ENCODE measurements around the gene PITPNM2. TPM values are rescaled to one million over a fixed set of nuclear protein-coding genes. Genes with fewer than 3 reads are reported as not detected.
A peak's percentile ranks its signal among the peaks of the same experiment; 100 is the strongest.

Gene PITPNM2
- total RNA-seq, result 10 to 100 TPM; 10.4 to 24.4 (median 13.3) TPM

DNA sequence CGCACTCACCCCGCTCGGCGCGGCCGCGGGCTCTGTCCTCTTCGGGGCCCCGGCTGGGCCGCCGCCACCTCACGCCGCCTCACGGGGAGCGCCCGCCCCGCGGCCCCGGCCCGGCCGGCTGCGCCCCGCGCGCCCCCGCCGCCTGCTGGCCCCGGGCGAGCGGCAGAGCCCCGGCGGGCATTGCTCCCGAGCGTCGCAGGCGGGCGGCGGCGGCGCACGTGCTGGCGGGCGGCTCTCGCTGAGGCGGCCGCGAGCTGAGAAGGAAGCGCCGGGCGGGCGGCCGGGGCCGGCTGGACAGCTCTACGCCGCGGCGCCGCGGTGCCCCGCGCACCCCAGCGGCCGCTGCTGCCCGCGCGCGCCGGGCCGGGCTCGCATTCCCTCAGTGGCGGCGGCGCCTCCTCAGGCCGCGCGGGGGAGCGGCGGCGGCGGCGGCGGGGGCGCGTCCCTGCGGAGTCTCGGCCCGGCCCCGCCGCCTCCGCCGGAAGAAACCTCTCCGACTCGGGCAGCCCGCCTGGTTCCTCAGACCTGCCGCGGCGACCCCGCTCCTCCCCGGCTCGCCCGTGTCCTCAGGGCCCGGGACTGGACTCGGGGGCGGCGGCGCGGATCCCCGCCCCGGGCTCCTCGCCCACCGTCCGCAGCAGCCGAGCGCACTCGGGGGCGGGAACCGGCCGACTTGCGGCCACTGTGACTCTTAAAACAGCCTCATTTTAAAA is at the start of gene PITPNM2:
TSS of gene PITPNM2 (minus strand) at position 347 of the 713 bp plus-strand sequence. CDS start 116,500 bp downstream, outside the sequence.
- TF ChIP-seq, protein P1, sequence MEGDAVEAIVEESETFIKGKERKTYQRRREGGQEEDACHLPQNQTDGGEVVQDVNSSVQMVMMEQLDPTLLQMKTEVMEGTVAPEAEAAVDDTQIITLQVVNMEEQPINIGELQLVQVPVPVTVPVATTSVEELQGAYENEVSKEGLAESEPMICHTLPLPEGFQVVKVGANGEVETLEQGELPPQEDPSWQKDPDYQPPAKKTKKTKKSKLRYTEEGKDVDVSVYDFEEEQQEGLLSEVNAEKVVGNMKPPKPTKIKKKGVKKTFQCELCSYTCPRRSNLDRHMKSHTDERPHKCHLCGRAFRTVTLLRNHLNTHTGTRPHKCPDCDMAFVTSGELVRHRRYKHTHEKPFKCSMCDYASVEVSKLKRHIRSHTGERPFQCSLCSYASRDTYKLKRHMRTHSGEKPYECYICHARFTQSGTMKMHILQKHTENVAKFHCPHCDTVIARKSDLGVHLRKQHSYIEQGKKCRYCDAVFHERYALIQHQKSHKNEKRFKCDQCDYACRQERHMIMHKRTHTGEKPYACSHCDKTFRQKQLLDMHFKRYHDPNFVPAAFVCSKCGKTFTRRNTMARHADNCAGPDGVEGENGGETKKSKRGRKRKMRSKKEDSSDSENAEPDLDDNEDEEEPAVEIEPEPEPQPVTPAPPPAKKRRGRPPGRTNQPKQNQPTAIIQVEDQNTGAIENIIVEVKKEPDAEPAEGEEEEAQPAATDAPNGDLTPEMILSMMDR (IDR thresholded peaks at IDR 0.05), result peak; percentile 12 to 47 (median 47)
- TF ChIP-seq EP300 (IDR thresholded peaks at IDR 0.05), result no peak
- Histone ChIP-seq H3K36me3 (peaks cover 0 to 4% (median 1%) of the 10 kb centered on the region in 4 donors), H3K4me1 (peaks cover 19 to 51% (median 34%) of the 10 kb centered on the region in 4 donors), H3K27ac (replicated peaks in 1 of 4) (peak within 1 kb of the TSS; percentile 86 to 94 (median 91)), H3K9me3 (no peaks in the 10 kb centered on the region), H3K4me3 (peak within 1 kb of the TSS; percentile 68 to 88 (median 82)), H3K27me3 (no peaks in the 10 kb centered on the region)
- DNase-seq (ENCODE audit: extremely low spot score), result no peak
- 0% methylated on average over 20 of the region's 119 CpGs for WGBS
- intact Hi-C loops (cut with DNase I), result loop anchor here (1.0 to 10.0 kb wide), 3 partner anchors 81 to 176 kb away; partner anchors contain the start of genes MPHOSPH9, MTRFR and OGFOD2

DNA sequence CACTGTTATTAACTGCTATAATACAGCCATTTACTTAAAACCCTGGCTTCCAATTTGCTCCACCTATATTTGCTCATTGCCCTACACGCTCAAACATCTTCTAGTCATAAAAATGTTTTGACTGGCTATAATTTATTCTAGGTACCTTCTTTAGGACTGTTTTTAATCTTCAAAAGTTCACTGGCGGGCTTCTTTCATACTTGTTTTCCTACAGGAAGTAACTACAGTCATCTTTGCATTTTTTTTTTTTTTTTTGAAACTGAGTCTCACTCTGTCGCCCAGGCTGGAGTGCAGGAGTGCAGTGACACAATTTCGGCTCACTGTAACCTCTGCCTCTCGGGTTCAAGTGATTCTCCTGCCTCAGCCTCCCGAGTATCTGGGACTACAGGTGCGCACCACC is 49.5 kb upstream of the PITPNM2 start:
- H3K27me3 ChIP-seq, result no peaks in the 10 kb centered on the region
- H3K4me1 ChIP-seq, result no peaks in the 10 kb centered on the region
- TF ChIP-seq POLR2A (IDR thresholded peaks at IDR 0.05; ENCODE audit: low read depth) (no peak), POLR2AphosphoS5 (IDR thresholded peaks at IDR 0.05) (no peak), EP300 (IDR thresholded peaks at IDR 0.05) (no peak)
- TF ChIP-seq, protein P1 (IDR thresholded peaks at IDR 0.05), result no peak
- DNase-seq (ENCODE audit: extremely low spot score), result no peak
- no peak overlapping the region for H3K4me3 ChIP-seq
- intact Hi-C loops (cut with DNase I), result no loop called here
- H3K27ac ChIP-seq (replicated peaks in 1 of 4), result no peak overlapping the region
- no peaks in the 10 kb centered on the region for H3K9me3 ChIP-seq
- H3K36me3 ChIP-seq, result peaks cover 8 to 58% (median 39%) of the 10 kb centered on the region in 4 donors
- WGBS, result 94% methylated on average over 7 of the region's 7 CpGs

DNA sequence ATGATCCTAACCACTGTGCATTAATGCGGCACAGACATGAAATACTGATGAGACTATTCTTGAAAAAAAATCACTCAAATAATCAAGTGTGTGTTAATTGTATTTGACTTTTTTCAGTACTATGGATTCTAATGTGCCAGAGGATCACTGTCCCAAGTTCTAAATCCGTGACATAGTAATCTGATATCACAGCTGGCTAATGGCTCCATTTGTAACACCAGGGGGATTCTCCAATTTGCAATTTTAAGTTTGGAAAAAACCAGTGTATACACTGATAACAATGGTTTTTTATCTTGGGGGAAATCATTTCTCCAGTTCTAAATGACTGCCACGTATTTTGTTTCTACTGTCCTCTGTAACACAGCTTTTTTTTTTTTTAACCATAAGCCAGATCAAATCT is 49.0 kb upstream of the PITPNM2 start:
- H3K4me1 ChIP-seq, result no peaks in the 10 kb centered on the region
- H3K36me3 ChIP-seq, result peaks cover 8 to 58% (median 38%) of the 10 kb centered on the region in 4 donors
- intact Hi-C loops (cut with DNase I), result no loop called here
- no peaks in the 10 kb centered on the region for H3K27me3 ChIP-seq
- TF ChIP-seq POLR2A (IDR thresholded peaks at IDR 0.05; ENCODE audit: low read depth) (no peak), EP300 (IDR thresholded peaks at IDR 0.05) (no peak), POLR2AphosphoS5 (IDR thresholded peaks at IDR 0.05) (no peak)
- TF ChIP-seq, protein P1 (IDR thresholded peaks at IDR 0.05), result no peak
- H3K27ac ChIP-seq (replicated peaks in 1 of 4), result no peak overlapping the region
- no peaks in the 10 kb centered on the region for H3K9me3 ChIP-seq
- no peak overlapping the region for H3K4me3 ChIP-seq
- no peak for DNase-seq (ENCODE audit: extremely low spot score)
- WGBS, result 89% methylated on average over 3 of the region's 3 CpGs

DNA sequence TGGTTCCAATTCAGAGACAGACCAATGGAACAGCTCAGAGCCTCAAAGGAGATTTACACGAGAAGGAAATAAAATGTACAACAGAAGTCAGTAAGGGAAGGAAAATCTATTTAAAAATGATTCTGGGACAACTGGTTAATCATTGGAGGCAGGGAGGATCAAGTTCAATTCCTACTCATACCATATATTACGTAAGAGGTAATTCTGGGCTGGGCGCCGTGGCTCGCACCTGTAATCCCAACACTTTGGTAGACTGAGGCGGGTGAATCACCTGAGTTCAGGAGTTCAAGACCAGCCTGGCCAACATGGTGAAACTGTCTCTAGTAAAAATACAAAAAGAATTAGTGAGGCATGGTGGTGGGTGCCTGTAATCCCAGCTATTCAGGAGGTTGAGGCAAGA is 36.7 kb upstream of the PITPNM2 start:
- Histone ChIP-seq H3K27me3 (no peaks in the 10 kb centered on the region), H3K4me3 (no peak overlapping the region), H3K4me1 (no peaks in the 10 kb centered on the region), H3K27ac (replicated peaks in 1 of 4) (no peak overlapping the region), H3K36me3 (peaks cover 0 to 76% (median 55%) of the 10 kb centered on the region in 4 donors), H3K9me3 (no peaks in the 10 kb centered on the region)
- TF ChIP-seq POLR2AphosphoS5 (IDR thresholded peaks at IDR 0.05) (no peak), POLR2A (IDR thresholded peaks at IDR 0.05; ENCODE audit: low read depth) (no peak), EP300 (IDR thresholded peaks at IDR 0.05) (no peak)
- TF ChIP-seq, protein P1 (IDR thresholded peaks at IDR 0.05), result no peak
- WGBS, result 94% methylated on average over 6 of the region's 6 CpGs
- intact Hi-C loops (cut with DNase I), result no loop called here
- no peak for DNase-seq (ENCODE audit: extremely low spot score)

Data from esophagus muscularis mucosa (tissue), 4 donors.